Urinary bladder (tissue), 4 donors: ENCODE measurements around the gene SOX13. TPM values are rescaled to one million over a fixed set of nuclear protein-coding genes. Genes with fewer than 3 reads are reported as not detected.

Experiments used
- DNase-seq: peaks from one replicate; pipeline ENCODE4 v3.0.0-alpha.2; 2015; ENCODE audit errors: extremely low spot score
- H3K27ac ChIP-seq: one replicate; pipeline ENCODE4 v1.5.1; 2013; ENCODE audit warnings: low read depth, mild to moderate bottlenecking, moderate library complexity
- H3K36me3 ChIP-seq: one replicate; pipeline ENCODE4 v1.6.1; 2013; ENCODE audit warnings: mild to moderate bottlenecking, moderate library complexity; ENCODE audit not compliant: insufficient read depth
- H3K4me1 ChIP-seq: one replicate; pipeline ENCODE4 v1.6.1; 2013; ENCODE audit warnings: mild to moderate bottlenecking, moderate library complexity; ENCODE audit not compliant: insufficient read depth
- H3K4me3 ChIP-seq: one replicate; pipeline ENCODE4 v1.5.1; 2013; ENCODE audit warnings: low read depth, low read length
- WGBS: extraction: QIAGEN DNeasy Blood & Tissue Kit; methylation state at CpG from one replicate; pipeline ENCODE4 v1.1.7; 2013; 5-methylcytosine and 5-hydroxymethylcytosine counted together
- polyA plus RNA-seq: library from polyadenylated mRNA; stranded (reverse); fragments of 200-250 nt; gene quantifications from one replicate; pipeline ENCODE4 v1.2.3, GENCODE V29; 2013
- total RNA-seq: library from RNA; depleted of rRNA; stranded (reverse); fragments of >200 nt; gene quantifications from one replicate; pipeline ENCODE4 v1.2.3, GENCODE V29; 2014
- donor health status: healthy with polysubstance abuse.
- donor health status: healthy.

Gene SOX13
- total and polyA plus RNA-seq, 2 donors, result 12.8 to 41.9 TPM

DNA sequence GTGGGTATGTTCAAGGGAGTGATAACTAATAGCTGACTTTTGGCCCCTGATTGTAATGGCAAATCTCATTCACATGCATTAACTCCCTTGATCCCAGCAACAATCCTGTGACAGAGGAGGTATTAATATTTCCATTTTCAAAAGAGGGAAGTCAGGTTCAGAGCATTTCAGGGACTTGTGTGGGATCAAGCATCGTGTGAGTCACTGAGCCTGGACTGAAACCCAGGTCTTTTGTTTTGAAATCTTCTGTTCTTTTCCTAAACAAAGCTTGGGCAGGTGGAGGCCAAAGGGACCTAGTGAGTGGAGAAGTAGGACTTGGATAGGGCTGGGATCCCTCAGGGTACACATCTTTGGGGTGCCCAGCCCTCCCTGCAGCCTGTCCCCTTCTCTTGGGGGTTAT lies 41.0 kb downstream of the SOX13 start:
- no peak for DNase-seq
- H3K27ac ChIP-seq, result no peak overlapping the region
- H3K36me3 ChIP-seq, result no peaks in the 10 kb centered on the region
- 76% methylated on average over 1 of the region's 1 CpG for WGBS
- no peak overlapping the region for H3K4me3 ChIP-seq
- no peaks in the 10 kb centered on the region for H3K4me1 ChIP-seq

DNA sequence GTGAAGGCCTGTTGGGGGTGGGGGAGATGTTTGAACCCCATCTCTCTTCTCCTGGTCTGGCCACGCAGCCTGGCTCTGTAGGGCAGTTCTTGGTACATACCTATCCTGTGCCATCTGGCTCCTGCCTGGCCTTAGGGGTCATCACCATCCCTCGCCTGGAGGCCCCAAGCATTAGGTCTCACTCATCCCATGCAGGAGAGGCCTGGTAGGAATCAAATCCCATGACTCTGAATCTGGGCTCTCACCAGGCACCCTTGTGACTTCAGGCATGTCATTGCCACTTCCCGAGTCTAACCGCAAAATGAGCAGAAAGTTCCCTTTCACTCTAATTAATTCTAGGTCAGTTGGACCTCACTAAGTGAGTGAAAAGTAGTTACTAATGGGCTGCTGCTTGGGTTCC lies 41.7 kb downstream of the SOX13 start:
- Histone ChIP-seq H3K4me1 (no peaks in the 10 kb centered on the region), H3K27ac (no peak overlapping the region), H3K36me3 (no peaks in the 10 kb centered on the region), H3K4me3 (no peak overlapping the region)
- DNase-seq, result no peak
- WGBS, result 91% methylated on average over 4 of the region's 4 CpGs

DNA sequence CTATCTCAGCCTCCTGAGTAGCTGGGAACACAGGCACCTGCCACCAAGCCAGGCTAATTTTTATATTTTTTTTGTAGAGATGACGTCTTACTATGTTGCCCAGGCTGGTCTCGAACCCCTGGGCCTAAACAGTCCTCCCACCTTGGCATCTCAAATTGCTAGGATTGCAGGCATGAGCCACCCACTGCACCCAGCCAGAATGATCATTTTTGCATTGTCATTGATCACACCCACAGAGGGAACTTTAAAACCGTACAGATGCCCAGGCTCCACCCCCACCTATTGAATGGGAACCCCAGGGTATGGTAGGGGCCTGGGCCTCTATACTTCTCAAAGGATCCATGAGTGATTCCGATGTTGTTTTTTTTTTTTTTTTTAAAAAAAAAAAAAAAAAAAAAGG lies 42.2 kb downstream of the SOX13 start:
- H3K4me3 ChIP-seq, result no peak overlapping the region
- WGBS, result 88% methylated on average over 4 of the region's 4 CpGs
- DNase-seq, result no peak
- H3K36me3 ChIP-seq, result no peaks in the 10 kb centered on the region
- H3K27ac ChIP-seq, result no peak overlapping the region
- H3K4me1 ChIP-seq, result no peaks in the 10 kb centered on the region

DNA sequence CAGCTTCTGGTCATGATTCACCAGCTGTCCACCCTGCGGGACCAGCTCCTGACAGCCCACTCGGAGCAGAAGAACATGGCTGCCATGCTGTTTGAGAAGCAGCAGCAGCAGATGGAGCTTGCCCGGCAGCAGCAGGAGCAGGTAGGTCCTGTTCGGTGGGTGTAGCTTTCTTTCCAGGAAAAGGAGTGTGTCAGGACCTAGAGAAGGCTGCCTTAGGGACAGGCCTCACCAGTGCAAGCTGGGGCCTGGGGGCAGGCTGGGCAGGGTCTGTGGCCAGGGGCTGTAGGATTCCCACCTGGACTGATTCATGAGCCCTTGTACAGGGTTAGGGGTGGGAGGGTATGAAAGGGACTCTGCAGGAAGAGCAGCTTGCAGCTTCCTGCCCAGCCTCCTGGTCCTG lies 43.6 kb downstream of the SOX13 start:
- no peak overlapping the region for H3K27ac ChIP-seq
- 93% methylated on average over 4 of the region's 4 CpGs for whole genome bisulfite sequencing
- no peak overlapping the region for H3K4me3 ChIP-seq
- H3K4me1 ChIP-seq, result no peaks in the 10 kb centered on the region
- H3K36me3 ChIP-seq, result peaks cover 2% of the 10 kb centered on the region
- DNase-seq, result no peak

DNA sequence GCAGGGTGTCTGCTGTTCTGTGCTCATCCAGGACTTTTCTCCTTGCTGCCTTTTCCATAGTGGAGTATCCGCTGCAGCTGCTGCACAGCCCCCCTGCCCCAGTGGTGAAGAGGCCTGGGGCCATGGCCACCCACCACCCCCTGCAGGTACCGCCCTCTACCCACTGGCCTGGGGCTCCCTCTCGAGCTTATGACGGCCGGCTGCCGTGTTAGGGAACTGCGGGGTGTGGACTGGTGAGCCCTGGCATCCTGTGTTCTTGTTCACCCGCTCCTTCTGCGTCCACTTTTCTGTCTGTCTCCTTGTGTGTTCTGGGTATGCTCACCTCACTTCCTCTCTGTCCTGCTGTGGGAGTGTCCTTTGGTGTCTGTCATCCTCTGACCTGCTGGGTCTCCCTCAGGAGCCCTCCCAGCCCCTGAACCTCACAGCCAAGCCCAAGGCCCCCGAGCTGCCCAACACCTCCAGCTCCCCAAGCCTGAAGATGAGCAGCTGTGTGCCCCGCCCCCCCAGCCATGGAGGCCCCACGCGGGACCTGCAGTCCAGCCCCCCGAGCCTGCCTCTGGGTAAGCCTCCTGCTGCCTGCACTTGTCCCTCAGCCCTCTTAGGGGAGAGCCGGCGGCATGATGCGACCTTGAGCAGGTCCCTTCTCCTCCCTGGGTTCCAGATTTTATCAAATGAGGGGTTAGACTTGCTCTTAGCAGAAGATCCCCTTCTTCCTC lies 49.1 kb downstream of the SOX13 start:
- 84% methylated on average over 17 of the region's 17 CpGs for WGBS
- H3K36me3 ChIP-seq, result peaks cover 6% of the 10 kb centered on the region
- H3K4me1 ChIP-seq, result no peaks in the 10 kb centered on the region
- no peak overlapping the region for H3K27ac ChIP-seq
- H3K4me3 ChIP-seq, result no peak overlapping the region
- DNase-seq, result no peak

DNA sequence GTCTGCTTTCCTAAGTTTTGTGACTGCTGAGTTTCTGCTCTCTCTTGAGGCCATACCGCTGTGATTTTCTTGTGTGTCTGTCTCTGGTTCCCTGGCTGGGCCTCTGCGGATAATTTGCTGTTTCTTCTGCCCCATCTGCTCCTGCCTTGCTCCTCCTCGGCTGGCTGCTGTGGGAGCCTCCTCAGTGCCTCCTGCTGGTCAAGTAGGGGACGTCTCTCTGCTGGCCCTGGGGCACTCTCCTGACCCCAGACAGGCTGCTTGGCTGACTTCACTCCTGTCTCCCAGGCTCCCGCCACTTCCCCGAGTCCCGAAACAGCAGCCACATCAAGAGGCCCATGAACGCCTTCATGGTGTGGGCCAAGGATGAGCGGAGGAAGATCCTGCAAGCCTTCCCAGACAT lies 50.5 kb downstream of the SOX13 start:
- Histone ChIP-seq H3K4me1 (no peaks in the 10 kb centered on the region), H3K4me3 (no peak overlapping the region), H3K27ac (no peak overlapping the region), H3K36me3 (peaks cover 6% of the 10 kb centered on the region)
- 76% methylated on average over 9 of the region's 9 CpGs for WGBS
- DNase-seq, result no peak

DNA sequence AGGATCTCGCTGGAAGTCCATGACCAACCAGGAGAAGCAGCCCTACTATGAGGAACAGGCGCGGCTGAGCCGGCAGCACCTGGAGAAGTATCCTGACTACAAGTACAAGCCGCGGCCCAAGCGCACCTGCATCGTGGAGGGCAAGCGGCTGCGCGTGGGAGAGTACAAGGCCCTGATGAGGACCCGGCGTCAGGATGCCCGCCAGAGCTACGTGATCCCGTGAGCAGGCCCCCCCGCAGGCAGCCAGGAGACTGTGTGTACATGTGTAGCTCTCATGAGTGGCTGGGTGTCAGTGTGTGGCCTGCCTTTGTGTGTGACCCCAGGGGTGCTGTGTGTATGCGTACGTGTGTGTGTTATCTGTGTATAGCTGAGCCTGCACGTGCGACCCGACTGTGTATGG lies 51.7 kb downstream of the SOX13 start:
- H3K36me3 ChIP-seq, result peaks cover 6% of the 10 kb centered on the region
- no peak for DNase-seq
- 94% methylated on average over 22 of the region's 22 CpGs for WGBS
- no peak overlapping the region for H3K4me3 ChIP-seq
- no peak overlapping the region for H3K27ac ChIP-seq
- H3K4me1 ChIP-seq, result no peaks in the 10 kb centered on the region

DNA sequence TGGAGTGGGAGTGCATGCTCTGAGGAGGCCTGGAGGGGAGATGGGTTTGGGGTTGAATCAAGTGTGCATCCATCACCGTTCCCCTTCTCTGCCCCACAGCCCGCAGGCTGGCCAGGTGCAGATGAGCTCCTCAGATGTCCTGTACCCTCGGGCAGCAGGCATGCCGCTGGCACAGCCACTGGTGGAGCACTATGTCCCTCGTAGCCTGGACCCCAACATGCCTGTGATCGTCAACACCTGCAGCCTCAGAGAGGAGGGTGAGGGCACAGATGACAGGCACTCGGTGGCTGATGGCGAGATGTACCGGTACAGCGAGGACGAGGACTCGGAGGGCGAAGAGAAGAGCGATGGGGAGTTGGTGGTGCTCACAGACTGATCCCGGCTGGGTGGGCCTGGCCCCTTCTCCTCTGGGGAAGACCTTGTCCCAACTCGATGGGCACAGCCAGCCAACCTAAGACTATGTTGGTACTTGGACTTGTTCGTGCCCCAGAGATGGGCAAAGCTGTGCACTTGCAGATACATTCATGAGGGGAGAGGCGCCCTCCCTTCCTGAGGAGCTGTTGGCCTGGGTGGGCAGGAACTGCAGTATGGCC lies 52.9 kb downstream of the SOX13 start:
- 89% methylated on average over 18 of the region's 18 CpGs for WGBS
- no peak overlapping the region for H3K4me3 ChIP-seq
- no peak for DNase-seq
- no peak overlapping the region for H3K27ac ChIP-seq
- no peaks in the 10 kb centered on the region for H3K4me1 ChIP-seq
- peaks cover 4% of the 10 kb centered on the region for H3K36me3 ChIP-seq

DNA sequence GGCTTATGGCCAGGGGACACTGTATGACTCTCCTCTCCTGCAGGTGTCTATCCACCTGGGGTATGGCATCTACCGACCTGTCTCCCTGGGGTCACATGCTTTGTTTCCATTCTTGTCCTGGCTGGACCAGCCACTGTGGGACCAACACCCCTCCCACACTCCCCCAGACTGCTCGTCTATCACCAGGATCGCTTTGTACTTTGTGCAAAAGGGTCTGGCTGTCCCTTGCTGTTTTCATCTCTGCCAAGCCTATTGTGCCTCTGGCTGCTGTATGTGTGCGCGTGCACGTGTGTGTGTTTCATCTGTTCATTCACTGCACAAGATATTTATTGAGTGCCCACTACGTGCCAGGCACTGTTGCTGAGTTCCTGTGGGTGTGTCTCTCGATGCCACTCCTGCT lies 53.5 kb downstream of the SOX13 start:
- H3K4me3 ChIP-seq, result no peak overlapping the region
- H3K27ac ChIP-seq, result no peak overlapping the region
- H3K36me3 ChIP-seq, result peaks cover 4% of the 10 kb centered on the region
- no peaks in the 10 kb centered on the region for H3K4me1 ChIP-seq
- WGBS, result 70% methylated on average over 8 of the region's 8 CpGs
- DNase-seq, result no peak

DNA sequence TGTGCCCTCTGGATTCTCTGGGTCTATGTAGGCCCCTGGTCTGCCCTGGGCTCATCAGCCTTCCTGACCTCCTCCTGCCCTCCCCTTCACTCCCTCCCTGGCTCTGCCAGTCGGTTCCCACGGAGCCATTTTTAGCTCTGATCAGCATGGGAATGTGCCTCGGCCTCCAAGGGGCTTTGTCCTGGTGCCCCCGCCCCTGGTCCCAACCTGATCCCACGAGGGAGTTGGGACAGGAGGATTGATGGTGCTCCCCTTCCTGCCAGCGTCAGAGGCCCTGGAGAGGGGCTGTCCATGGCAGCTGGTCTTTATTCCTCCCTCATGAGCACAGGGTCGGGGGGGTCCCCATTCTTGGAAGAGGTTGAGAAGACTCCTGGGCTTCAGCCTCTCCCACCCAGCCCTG lies 54.0 kb downstream of the SOX13 start:
- peak overlapping the region; percentile 30 for H3K27ac ChIP-seq
- WGBS, result 32% methylated on average over 7 of the region's 7 CpGs
- H3K36me3 ChIP-seq, result peaks cover 4% of the 10 kb centered on the region
- no peak for DNase-seq
- no peak overlapping the region for H3K4me3 ChIP-seq
- H3K4me1 ChIP-seq, result no peaks in the 10 kb centered on the region

DNA sequence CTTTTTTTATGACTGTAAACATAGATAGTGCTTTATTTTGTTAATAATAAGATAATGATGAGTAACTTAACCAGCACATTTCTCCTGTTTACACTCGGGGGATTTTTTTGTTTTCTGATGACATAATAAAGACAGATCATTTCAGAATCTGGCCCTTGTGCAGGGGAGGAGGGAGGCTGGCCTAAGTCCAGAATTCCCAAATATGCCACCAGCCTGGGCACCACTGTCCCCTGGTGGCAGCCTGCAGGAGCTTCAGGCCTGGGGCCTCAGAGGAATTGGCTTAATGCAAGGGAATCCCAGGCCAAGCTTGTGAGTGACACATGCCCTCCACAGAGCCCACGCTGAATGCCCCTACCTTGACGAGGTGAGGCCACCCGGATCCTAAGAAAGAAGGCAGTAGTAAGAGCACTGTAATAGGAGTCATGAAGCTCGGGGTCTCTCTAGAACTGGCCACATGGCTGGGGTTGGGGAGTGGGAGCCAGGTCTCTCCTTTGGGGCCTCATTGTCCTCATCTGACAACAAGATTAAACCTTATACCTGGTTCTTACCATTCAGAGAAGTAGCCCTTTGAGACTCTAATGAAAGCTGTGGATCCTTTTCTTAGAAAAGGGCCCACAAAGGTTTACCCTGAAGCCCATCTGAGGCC lies 54.8 kb downstream of the SOX13 start:
- Histone ChIP-seq H3K4me1 (no peaks in the 10 kb centered on the region), H3K27ac (peak overlapping the region; percentile 33)
- no peak for DNase-seq

DNA sequence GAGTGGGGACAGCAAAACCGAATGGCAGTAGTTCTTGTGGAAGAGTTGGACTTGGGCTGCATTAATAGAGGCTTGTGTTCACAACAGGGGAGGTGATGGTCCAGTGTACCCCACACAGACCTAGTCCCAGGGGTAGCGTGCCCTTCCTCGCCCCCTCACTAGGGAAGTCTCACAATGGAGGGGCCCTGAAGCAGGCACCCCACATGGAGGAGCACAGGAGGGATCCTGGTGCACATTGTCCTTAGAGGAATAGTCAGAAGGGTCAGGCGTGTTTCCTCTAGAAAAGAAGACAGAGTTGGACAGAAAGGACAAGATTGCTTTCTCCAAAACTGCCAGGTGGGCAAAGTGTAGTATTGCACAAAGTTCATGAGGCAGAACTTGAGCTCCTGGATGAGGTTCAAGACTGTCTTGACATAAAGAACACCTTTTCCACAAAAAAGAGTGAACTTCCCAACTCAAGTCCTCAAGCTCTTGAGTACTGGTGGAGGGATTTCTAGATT lies 55.6 kb downstream of the SOX13 start:
- Histone ChIP-seq H3K27ac (no peak overlapping the region), H3K36me3 (peaks cover 4% of the 10 kb centered on the region), H3K4me1 (no peaks in the 10 kb centered on the region), H3K4me3 (no peak overlapping the region)
- 91% methylated on average over 4 of the region's 4 CpGs for WGBS
- no peak for DNase-seq

More for the DNA sequence above, 54.8 kb downstream of the SOX13 start:
- Histone ChIP-seq H3K36me3 (peaks cover 4% of the 10 kb centered on the region), H3K4me3 (no peak overlapping the region)
- WGBS, result 31% methylated on average over 5 of the region's 5 CpGs

DNA sequence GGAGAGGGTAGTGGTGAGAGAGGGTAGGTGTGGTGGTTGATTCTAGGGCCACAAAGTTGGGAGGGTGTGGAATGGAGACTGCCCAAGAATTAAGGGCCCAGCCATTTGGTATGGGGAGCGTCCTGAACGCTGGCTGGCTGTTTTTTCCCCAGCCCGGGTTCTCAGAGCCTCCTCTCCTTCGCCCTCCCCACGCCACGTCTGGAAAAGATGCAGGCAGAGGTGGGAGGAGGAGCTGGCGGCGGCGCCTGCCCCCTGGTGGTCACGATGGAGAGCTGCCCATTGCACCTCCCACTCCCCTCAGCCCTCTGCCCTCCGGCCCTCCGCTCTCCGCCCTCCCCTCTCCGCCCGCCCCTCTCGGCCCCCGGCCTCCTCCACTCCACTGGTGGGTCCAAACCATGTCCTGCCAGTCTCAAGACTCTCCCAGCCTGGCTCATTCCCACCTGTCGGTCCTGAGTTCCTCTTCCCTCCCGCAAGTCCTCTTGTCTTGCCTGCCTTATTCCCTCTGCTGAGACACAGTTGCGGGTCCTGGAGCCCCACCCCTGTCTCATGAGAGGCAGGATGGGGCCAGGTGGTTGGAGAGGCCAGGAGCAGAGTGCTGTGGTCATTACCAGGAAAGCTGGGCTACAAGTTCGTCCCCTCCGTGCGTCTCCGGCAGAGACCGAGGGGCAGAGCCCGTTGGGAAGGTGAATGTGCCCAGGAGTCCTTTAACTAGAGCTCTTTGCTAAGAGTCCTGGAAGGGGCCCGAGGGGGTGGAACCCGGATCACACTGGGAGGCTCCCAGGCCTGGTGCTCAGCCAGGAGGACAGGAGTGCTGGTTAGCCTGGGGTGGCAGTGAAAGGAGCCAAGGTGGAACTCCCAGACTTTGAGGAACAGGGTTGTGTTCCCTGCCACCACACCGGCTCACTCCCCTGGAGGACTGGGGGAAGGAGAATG lies 56.3 kb downstream of the SOX13 start:
- 25% methylated on average over 29 of the region's 29 CpGs for WGBS
- H3K4me1 ChIP-seq, result no peaks in the 10 kb centered on the region
- no peak for DNase-seq
- no peak overlapping the region for H3K27ac ChIP-seq
- peaks cover 4% of the 10 kb centered on the region for H3K36me3 ChIP-seq
- no peak overlapping the region for H3K4me3 ChIP-seq
